ENCODE data around the gene UNC5B. TPM values are rescaled to one million over a fixed set of nuclear protein-coding genes. Genes with fewer than 3 reads are reported as not detected.

The UNC5B gene
- total RNA-seq, 1 donor from 2014 or later, result 22.2 TPM

DNA sequence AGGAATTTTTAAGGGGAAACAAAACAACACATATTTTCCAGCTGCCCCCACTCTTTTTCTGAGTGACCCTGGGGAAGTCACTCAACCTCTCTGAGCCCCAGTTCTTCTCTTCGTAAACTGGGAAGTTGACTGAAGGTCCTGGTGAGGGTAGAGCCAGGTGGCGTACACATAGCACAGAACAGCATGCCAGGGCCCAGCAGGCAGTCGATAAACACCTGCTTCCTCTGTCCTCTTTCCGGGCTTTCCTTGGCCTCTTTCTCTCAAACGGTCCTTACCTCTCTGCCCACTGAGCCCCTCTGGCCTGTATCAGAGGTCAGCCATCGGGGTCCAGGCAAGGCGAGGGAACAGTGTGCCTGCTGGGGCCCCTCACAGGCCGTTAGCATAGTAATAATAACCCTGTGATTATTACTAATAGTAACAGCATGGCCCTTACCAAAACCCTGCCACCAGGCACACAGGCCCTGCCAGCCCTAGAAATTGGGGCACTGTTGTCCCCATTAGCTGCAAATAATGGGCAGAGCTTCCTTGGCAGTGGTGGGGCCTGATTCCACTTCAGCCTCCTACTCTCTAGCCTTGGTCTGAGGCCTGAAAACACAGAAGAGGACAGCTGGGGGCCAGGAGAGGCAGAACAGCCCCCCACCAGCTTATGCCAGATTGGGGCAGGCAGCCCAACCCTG is 69.4 kb downstream of the UNC5B start:
- Histone ChIP-seq H3K4me3 (no peak overlapping the region), H3K4me1 (no peaks in the 10 kb centered on the region), H3K9me3 (no peaks in the 10 kb centered on the region), H3K27me3 (ENCODE audit: low read depth) (no peaks in the 10 kb centered on the region), H3K36me3 (peaks cover 33% of the 10 kb centered on the region), H3K27ac (no peak overlapping the region)
- DNase-seq, result no peak
- TF ChIP-seq CTCF (IDR thresholded peaks at IDR 0.05), result no peak
- intact Hi-C loops (cut with DNase I), result no loop called here
- ATAC-seq, result no peak

- H3K4me3 ChIP-seq, result no peak overlapping the region
- H3K4me1 ChIP-seq, result no peaks in the 10 kb centered on the region
- no peaks in the 10 kb centered on the region for H3K27me3 ChIP-seq (ENCODE audit: low read depth)
- TF ChIP-seq CTCF (IDR thresholded peaks at IDR 0.05), result no peak
- H3K9me3 ChIP-seq, result no peaks in the 10 kb centered on the region
- no peak for ATAC-seq
- intact Hi-C loops (cut with DNase I), result no loop called here
- peaks cover 35% of the 10 kb centered on the region for H3K36me3 ChIP-seq
- no peak for DNase-seq
- no peak overlapping the region for H3K27ac ChIP-seq
Observed at GRCh38 chr10:71282323-71282680, 69.9 kb downstream of the UNC5B start.

GRCh38 chr10:71283410-71283809 is 71.0 kb downstream of the UNC5B start:
- no peaks in the 10 kb centered on the region for H3K27me3 ChIP-seq (ENCODE audit: low read depth)
- ATAC-seq (no peak), DNase-seq (no peak)
- H3K36me3 ChIP-seq, result peaks cover 40% of the 10 kb centered on the region
- H3K4me1 ChIP-seq, result no peaks in the 10 kb centered on the region
- H3K4me3 ChIP-seq, result no peak overlapping the region
- no peaks in the 10 kb centered on the region for H3K9me3 ChIP-seq
- H3K27ac ChIP-seq, result no peak overlapping the region
- intact Hi-C loops (cut with DNase I), result no loop called here
- TF ChIP-seq CTCF (IDR thresholded peaks at IDR 0.05), result no peak

DNA sequence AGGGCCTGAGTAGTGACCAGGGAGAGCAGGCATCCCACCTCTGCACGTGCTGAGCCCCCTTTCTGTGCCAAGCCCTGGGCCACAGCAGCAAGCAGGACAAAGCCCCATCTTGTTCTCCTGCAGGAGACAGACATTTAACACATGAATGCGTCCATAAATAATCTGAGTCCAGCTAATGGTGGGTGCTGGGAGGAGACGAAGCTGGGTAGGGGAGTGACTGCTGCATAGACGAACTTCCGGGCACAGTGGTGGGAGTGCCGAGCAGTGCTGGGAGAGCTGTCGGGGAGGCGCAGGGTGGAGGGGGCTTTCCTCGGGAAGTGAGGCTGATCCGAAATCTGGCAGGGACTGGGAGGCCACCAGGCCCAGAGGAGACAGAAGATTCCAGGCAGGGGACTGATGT is 71.5 kb downstream of the UNC5B start:
- DNase-seq (no peak), ATAC-seq (no peak)
- H3K4me1 ChIP-seq, result no peaks in the 10 kb centered on the region
- intact Hi-C loops (cut with DNase I), result no loop called here
- no peak overlapping the region for H3K27ac ChIP-seq
- H3K9me3 ChIP-seq, result no peaks in the 10 kb centered on the region
- H3K36me3 ChIP-seq, result peaks cover 44% of the 10 kb centered on the region
- no peak overlapping the region for H3K4me3 ChIP-seq
- no peaks in the 10 kb centered on the region for H3K27me3 ChIP-seq (ENCODE audit: low read depth)
- no peak for TF ChIP-seq CTCF (IDR thresholded peaks at IDR 0.05)

GRCh38 chr10:71284544-71285179 is 72.3 kb downstream of the UNC5B start:
- TF ChIP-seq CTCF (IDR thresholded peaks at IDR 0.05), result no peak
- Histone ChIP-seq H3K27me3 (ENCODE audit: low read depth) (no peaks in the 10 kb centered on the region), H3K9me3 (no peaks in the 10 kb centered on the region), H3K4me3 (no peak overlapping the region), H3K36me3 (peaks cover 51% of the 10 kb centered on the region), H3K4me1 (no peaks in the 10 kb centered on the region), H3K27ac (no peak overlapping the region)
- DNase-seq (no peak), ATAC-seq (no peak)
- intact Hi-C loops (cut with DNase I), result no loop called here

Measured in lower lobe of right lung (tissue), 2 donors.